GM12892 (cell line): ENCODE measurements around the gene EMB.
"Not testable (repeated sequence)": the region's sequence is repeated elsewhere in the genome, so short reads cannot be mapped to it uniquely, and the experiment has no call there.

Experiments used
- POLR2A ChIP-seq: IDR thresholded peaks from 2 replicates; pipeline ENCODE4 v1.6.1; 2011; ENCODE audit warnings: low read depth, low read length, control low read depth
- POLR2AphosphoS5 ChIP-seq: IDR thresholded peaks from 2 replicates; pipeline ENCODE4 v1.6.1; 2011; ENCODE audit warnings: low read depth, low read length, control low read depth
- TAF1 ChIP-seq: IDR thresholded peaks from 2 replicates; pipeline ENCODE4 v1.6.1; 2011; ENCODE audit warnings: low read depth, mild to moderate bottlenecking, control low read depth, low read length, borderline replicate concordance

- not testable (repeated sequence) for TF ChIP-seq POLR2A, TAF1, POLR2AphosphoS5
Measured at GRCh38 chr5:50419656-50420055, 21.4 kb downstream of the EMB start.
